K562 (cell line): Measurements from ENCODE around the gene LONP1. TPM values are rescaled to one million over a fixed set of nuclear protein-coding genes. Genes with fewer than 3 reads are reported as not detected.

Source experiments
- ATF3 ChIP-seq, 2 experiments: fragments of 450-650 bp in 1 of 2; sonication (generic) in 1 of 2; formaldehyde crosslinking in 1 of 2; IDR thresholded peaks in 1 of 2; conservative IDR thresholded peaks in 1 of 2; 2 replicates each; pipeline versions ENCODE4 v1.6.1 to v1.8.1; 2016 to 2023; ENCODE audit warnings: mild to moderate bottlenecking in 2 of 2, moderate library complexity in 2 of 2, inconsistent platforms in 1 of 2, missing genetic modification reagents in 1 of 2
- KLF1 ChIP-seq: fragments of 450-650 bp; IDR thresholded peaks from 2 replicates; pipeline ENCODE4 v1.6.1; 2016; ENCODE audit warnings: missing genetic modification characterization, missing compliant biosample characterization
- MIER1 ChIP-seq: fragments of 450-650 bp; IDR thresholded peaks from 2 replicates; pipeline ENCODE4 v1.6.1; 2016; ENCODE audit warnings: antibody characterized with exemption, mild to moderate bottlenecking, low read depth
- MTA1 ChIP-seq: fragments of 450-650 bp; IDR thresholded peaks from 2 replicates; pipeline ENCODE4 v1.6.1; 2017; ENCODE audit warnings: borderline replicate concordance
- NFE2 ChIP-seq: IDR thresholded peaks from 2 replicates; pipeline ENCODE4 v1.6.1; 2014; ENCODE audit warnings: antibody characterized with exemption, low read depth
- NFIC ChIP-seq: fragments of 450-650 bp; IDR thresholded peaks from 2 replicates; pipeline ENCODE4 v1.6.1; 2017; ENCODE audit warnings: mild to moderate bottlenecking, inconsistent platforms
- POLR2H ChIP-seq: IDR thresholded peaks from 2 replicates; pipeline ENCODE4 v1.6.1; 2016; ENCODE audit warnings: missing genetic modification characterization, low read depth, mild to moderate bottlenecking, control low read depth, missing compliant biosample characterization, moderate library complexity
- REST ChIP-seq, 2 experiments: fragments of 450-650 bp; formaldehyde crosslinking in 1 of 2; IDR thresholded peaks; 2 replicates each; pipeline versions ENCODE4 v1.4.0 to v1.6.1; 2014 to 2020; ENCODE audit warnings: mild to moderate bottlenecking in 2 of 2, borderline replicate concordance in 1 of 2, low read depth in 1 of 2
- TCF7 ChIP-seq: sonication (generic); IDR thresholded peaks from 2 replicates; pipeline ENCODE4 v1.6.1; 2016; ENCODE audit warnings: antibody characterized with exemption, borderline replicate concordance
- THAP7 ChIP-seq: fragments of 250-450 bp; sonication (Bioruptor Pico); IDR thresholded peaks from 2 replicates; pipeline ENCODE4 v1.5.0; 2021
- THRA ChIP-seq: fragments of 450-650 bp; IDR thresholded peaks from 2 replicates; pipeline ENCODE4 v1.6.1; 2017; ENCODE audit warnings: mild to moderate bottlenecking, moderate library complexity
- TRIM24 ChIP-seq, 2 experiments: fragments of 450-650 bp; IDR thresholded peaks; 2 replicates each; pipeline ENCODE4 v1.6.1; 2016
- ZNF232 ChIP-seq: sonication (generic); formaldehyde crosslinking; IDR thresholded peaks from 2 replicates; pipeline ENCODE4 v1.8.0; 2022; ENCODE audit warnings: mild to moderate bottlenecking, missing genetic modification reagents
- ZNF445 ChIP-seq: fragments of 250-450 bp; sonication (Bioruptor Pico); IDR thresholded peaks from 2 replicates; pipeline ENCODE4 v1.4.0; 2020; ENCODE audit warnings: low read depth, mild to moderate bottlenecking, moderate library complexity
- ZNF551 ChIP-seq: fragments of 250-450 bp; sonication (Bioruptor Pico); IDR thresholded peaks from 2 replicates; pipeline ENCODE4 v1.5.0; 2021; ENCODE audit warnings: mild to moderate bottlenecking, moderate library complexity
- ZNF766 ChIP-seq: fragments of 200-800 bp; sonication (Bioruptor generic); conservative IDR thresholded peaks from 2 replicates; pipeline ENCODE4 v1.6.1; 2016; ENCODE audit warnings: missing genetic modification characterization, missing compliant biosample characterization
- polyA plus RNA-seq, 8 experiments: library from polyadenylated mRNA; depleted of rRNA in 4 of 8; stranded (reverse) in 5 of 8; unstranded in 3 of 8; fragments of >200 nt; fragmentation: Nextera tagmentation in 2 of 8; fragmentation: Illumina TruSeq in 1 of 8; extraction: Ambion mirVana in 2 of 8; extraction: Trizol in 1 of 8; gene quantifications; 2 replicates each; pipeline versions ENCODE4 v1.2.1 to v1.2.3, GENCODE V29; 2011 to 2014; ENCODE audit warnings: inconsistent platforms in 1 of 8, missing spikeins in 1 of 8
- total RNA-seq, 7 experiments: library from RNA; depleted of rRNA in 6 of 7; stranded (reverse); fragments of >200 nt in 6 of 7; fragmentation: Illumina TruSeq in 2 of 7; extraction: Trizol in 2 of 7; gene quantifications; 2 replicates each; pipeline versions ENCODE4 v1.2.1 to v1.2.3, GENCODE V29; 2011 to 2021; ENCODE audit warnings: low replicate concordance in 1 of 7

LONP1 gene
- total and polyA plus RNA-seq, 9 of the 15 experiments (the other 6 are each of a cell fraction or from before 2014, with no cell fraction given) = 1.1 to 238 (median 84.5) TPM

- TF ChIP-seq THRA (no peak), ZNF551 (no peak), ZNF766 (CRISPR knock-in tag) (no peak), TRIM24 (IDR thresholded peaks at IDR 0.05) (peak in 1 of 2 experiments; percentile 41; a peak in 1 of 4 replicates), NFIC (peak; percentile 64), TCF7 (no peak), REST (IDR thresholded peaks at IDR 0.05; ENCODE audit: borderline replicate concordance) (no peak), REST (CRISPR knock-in tag; IDR thresholded peaks at IDR 0.05; ENCODE audit: low read depth) (no peak), MTA1 (no peak), ZNF232 (CRISPR knock-in tag) (no peak), KLF1 (tag) (no peak), POLR2H (no peak), MIER1 (no peak), ATF3 (IDR thresholded peaks at IDR 0.05) (no peak), ATF3 (CRISPR knock-in tag; conservative IDR thresholded peaks at IDR 0.05) (no peak), ZNF445 (CRISPR knock-in tag) (no peak), THAP7 (CRISPR knock-in tag) (no peak), NFE2 (no peak)
These were observed 32.4 kb downstream of the LONP1 start (continued) for GRCh38 chr19:5687360-5688198.
